Neuron (in vitro differentiated cells): Measurements from ENCODE around the gene RAMAC.
"Not testable (repeated sequence)": the region's sequence is repeated elsewhere in the genome, so short reads cannot be mapped to it uniquely, and the experiment has no call there.

Experiments
- H2AFZ ChIP-seq: one replicate; pipeline ENCODE4 v1.6.1; 2013; ENCODE audit warnings: low read depth, mild to moderate bottlenecking, inconsistent platforms, low read length, moderate library complexity
- H3K27me3 ChIP-seq: one replicate; pipeline ENCODE4 v1.6.1; 2013; ENCODE audit warnings: low read length; ENCODE audit not compliant: insufficient read depth
- H3K36me3 ChIP-seq: one replicate; pipeline ENCODE4 v1.6.1; 2013; ENCODE audit warnings: low read length; ENCODE audit not compliant: insufficient read depth
- H3K4me1 ChIP-seq: one replicate; pipeline ENCODE4 v1.6.1; 2013; ENCODE audit warnings: low read length; ENCODE audit not compliant: insufficient read depth
- H3K4me3 ChIP-seq: 2 replicates; pipeline ENCODE4 v1.5.1; 2013; ENCODE audit warnings: mild to moderate bottlenecking, low read length, moderate library complexity
- H3K9me3 ChIP-seq: one replicate; pipeline ENCODE4 v1.6.1; 2013; ENCODE audit warnings: low read length

RAMAC gene

DNA sequence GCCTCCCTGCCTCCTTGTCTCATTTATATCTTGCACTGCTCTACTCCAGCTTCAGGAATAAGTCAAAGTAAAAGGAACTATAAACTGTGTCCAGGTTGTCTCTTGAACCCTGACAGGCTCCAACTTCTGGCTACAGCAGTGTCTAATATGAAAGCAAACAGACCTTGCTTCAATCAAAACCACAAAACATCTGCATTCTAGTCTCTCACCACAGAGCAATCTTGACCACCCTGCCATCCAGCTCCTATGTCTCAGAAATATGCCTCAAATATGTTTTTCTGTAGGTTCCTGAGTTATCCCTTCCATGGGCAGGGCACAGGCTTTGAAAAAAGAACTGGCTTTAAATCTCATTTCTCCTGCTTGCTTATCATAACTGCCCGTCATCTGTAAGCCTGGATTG lies 13.0 kb upstream of the RAMAC start:
- H3K9me3 ChIP-seq, result no peaks in the 10 kb centered on the region
- no peak overlapping the region for H2AFZ ChIP-seq
- no peaks in the 10 kb centered on the region for H3K4me1 ChIP-seq
- no peak overlapping the region for H3K4me3 ChIP-seq
- peaks cover 3% of the 10 kb centered on the region for H3K36me3 ChIP-seq
- no peaks in the 10 kb centered on the region for H3K27me3 ChIP-seq

DNA sequence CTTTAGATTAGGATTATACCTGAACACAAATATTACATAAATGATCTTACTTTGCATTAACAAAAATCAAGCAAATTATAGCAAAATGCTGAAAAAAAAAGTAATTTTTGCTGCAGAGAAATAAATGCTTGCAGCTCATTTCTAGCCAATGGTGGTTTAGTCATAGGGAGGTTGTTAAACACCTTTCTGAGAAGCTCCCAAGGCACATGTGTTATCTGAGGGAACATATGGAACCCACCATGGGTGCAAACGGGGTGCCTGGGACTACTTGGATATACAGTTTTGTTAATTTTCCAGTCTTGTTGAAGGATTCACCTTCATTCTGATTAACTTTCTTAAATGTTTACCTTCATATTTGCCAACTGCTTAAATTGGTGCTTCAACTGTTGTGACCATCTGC lies 8.9 kb upstream of the RAMAC start:
- peaks cover 5% of the 10 kb centered on the region for H3K4me1 ChIP-seq
- no peak overlapping the region for H2AFZ ChIP-seq
- H3K9me3 ChIP-seq, result no peaks in the 10 kb centered on the region
- H3K27me3 ChIP-seq, result no peaks in the 10 kb centered on the region
- H3K36me3 ChIP-seq, result peaks cover 6% of the 10 kb centered on the region
- no peak overlapping the region for H3K4me3 ChIP-seq

DNA sequence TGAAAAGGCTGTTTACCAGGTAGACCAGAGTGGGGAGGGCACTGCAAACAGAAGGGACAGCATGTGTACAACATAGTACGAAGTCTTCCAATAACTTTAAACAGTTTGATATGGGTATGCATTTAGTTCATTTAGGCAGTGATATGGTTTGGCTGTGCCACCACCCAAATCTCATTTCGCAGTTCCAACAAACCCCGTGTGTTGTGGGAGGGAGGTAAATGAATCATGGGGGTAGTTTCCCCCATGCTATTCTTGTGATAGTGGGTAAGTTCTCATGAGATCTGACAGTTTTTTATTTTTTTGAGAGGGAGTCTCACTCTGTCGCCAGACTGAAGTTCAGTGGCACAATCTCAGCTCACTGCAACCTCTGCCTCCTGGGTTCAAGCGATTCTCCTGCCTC lies 7.6 kb upstream of the RAMAC start:
- Histone ChIP-seq H3K36me3 (peaks cover 6% of the 10 kb centered on the region), H3K27me3 (no peaks in the 10 kb centered on the region), H3K4me1 (peaks cover 5% of the 10 kb centered on the region), H3K4me3 (no peak overlapping the region), H3K9me3 (no peaks in the 10 kb centered on the region), H2AFZ (no peak overlapping the region)

DNA sequence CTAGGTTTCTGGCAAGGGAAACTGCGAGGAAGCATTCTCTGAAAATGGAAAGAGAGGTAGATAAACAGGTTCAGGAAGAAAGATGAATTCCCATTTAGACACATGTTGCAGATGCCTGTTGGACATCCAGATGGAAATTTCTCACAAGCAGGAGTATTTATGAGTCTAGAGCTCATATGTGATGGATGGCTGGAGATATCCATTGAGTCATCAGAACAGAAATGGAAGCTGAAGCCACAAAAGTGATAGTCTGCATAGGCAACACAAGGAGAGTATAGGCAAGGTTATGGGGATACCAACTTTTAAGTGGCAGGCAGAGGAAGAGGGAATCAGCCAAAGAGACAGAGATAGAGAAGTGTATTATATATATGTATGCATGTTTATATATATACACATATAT lies 6.3 kb upstream of the RAMAC start:
- peaks cover 6% of the 10 kb centered on the region for H3K36me3 ChIP-seq
- no peak overlapping the region for H3K4me3 ChIP-seq
- H3K27me3 ChIP-seq, result no peaks in the 10 kb centered on the region
- no peaks in the 10 kb centered on the region for H3K9me3 ChIP-seq
- H2AFZ ChIP-seq, result no peak overlapping the region
- peaks cover 5% of the 10 kb centered on the region for H3K4me1 ChIP-seq

DNA sequence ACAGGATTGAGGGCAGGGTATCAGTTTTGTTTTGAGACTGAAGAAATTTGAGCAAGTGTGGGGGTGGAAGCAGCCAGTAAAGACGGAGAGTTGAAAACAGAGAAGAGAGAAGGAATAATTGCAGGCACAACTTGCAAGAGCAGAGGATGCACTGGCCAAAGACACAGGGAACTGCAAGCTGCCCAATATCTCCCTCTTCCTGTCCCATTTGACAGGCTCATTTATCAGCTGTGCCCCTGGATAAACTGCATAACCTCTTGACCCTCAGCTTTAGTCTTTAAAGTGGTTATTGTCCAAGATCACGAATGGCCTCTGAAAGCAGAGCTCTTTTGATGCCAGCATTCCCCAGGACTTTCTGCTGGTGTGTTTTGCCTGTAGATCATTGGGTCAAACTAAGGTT lies 5.0 kb upstream of the RAMAC start:
- H3K9me3 ChIP-seq, result no peaks in the 10 kb centered on the region
- no peak overlapping the region for H2AFZ ChIP-seq
- peaks cover 6% of the 10 kb centered on the region for H3K36me3 ChIP-seq
- no peak overlapping the region for H3K4me3 ChIP-seq
- no peaks in the 10 kb centered on the region for H3K27me3 ChIP-seq
- H3K4me1 ChIP-seq, result peaks cover 9% of the 10 kb centered on the region

DNA sequence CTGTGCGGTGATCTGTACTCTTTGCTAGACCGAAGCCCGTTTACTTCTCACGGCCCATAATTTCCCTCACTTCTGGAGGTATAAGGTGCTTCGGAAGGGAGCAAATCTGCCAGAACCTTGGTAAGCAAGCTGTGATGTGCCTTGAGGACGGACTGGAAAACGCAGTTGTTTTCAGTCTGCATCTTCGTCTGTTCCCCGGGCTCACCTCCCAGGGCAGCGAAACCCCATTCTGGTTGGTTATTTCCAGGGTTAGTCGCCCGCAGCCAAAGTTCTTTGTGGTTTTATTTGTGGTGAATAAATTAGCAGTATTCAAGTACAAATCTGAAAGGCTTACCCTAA lies 401 bp downstream of the RAMAC start:
- H3K27me3 ChIP-seq, result no peaks in the 10 kb centered on the region
- peaks cover 22% of the 10 kb centered on the region for H3K36me3 ChIP-seq
- H2AFZ ChIP-seq, result peak overlapping the region; percentile 82
- no peaks in the 10 kb centered on the region for H3K9me3 ChIP-seq
- peak overlapping the region; percentile 67 for H3K4me3 ChIP-seq
- H3K4me1 ChIP-seq, result peaks cover 8% of the 10 kb centered on the region

DNA sequence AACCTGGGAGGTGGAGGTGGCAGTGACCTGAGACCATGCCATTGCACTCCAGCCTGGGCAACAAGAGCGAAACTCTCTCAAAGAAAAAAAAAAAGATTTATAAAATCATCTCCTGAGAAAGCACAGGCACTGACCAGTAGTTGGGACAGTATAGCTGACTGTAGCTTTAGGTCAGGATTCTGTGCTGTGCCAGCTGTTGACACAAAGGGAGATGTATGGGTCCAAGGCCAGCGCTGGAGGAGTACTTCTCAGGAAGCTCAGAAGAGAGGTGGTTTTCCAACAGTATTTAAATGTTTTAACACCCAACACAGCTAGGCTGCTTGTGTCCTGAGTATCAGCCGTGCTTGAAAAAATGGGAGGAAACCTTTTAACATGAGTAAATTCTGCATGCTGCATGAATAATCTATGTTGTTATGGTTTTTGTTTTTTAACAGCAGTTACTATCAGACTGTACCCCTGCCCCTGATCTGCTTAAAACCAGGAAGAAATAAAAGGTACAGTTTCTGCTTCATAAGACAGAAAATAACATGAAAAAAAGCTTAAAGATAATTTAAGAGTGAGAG lies 6.5 kb downstream of the RAMAC start:
- Histone ChIP-seq H3K4me1 (no peaks in the 10 kb centered on the region), H2AFZ (no peak overlapping the region), H3K36me3 (peaks cover 25% of the 10 kb centered on the region), H3K4me3 (no peak overlapping the region), H3K9me3 (no peaks in the 10 kb centered on the region), H3K27me3 (no peaks in the 10 kb centered on the region)

DNA sequence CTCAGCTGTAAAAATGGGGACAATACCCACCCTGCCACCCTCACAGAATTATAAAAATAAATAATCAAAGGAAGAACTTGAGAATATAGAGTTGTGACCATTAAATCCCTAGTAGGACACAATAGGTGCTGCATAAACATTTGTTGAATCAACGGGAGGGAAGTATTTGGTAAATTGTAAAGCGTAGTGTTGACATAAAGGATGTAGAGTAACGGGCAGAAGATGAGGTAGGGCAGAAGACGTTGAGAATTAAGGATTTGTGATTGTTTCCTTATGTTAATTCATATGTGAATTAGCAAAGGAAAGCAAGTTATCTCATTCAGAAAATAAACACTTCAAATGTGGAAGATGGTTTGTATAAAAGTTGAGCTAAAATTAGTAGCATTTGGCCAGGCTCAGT lies 7.1 kb downstream of the RAMAC start:
- no peak overlapping the region for H3K4me3 ChIP-seq
- H3K4me1 ChIP-seq, result no peaks in the 10 kb centered on the region
- H3K36me3 ChIP-seq, result peaks cover 21% of the 10 kb centered on the region
- no peak overlapping the region for H2AFZ ChIP-seq
- H3K9me3 ChIP-seq, result no peaks in the 10 kb centered on the region
- no peaks in the 10 kb centered on the region for H3K27me3 ChIP-seq

DNA sequence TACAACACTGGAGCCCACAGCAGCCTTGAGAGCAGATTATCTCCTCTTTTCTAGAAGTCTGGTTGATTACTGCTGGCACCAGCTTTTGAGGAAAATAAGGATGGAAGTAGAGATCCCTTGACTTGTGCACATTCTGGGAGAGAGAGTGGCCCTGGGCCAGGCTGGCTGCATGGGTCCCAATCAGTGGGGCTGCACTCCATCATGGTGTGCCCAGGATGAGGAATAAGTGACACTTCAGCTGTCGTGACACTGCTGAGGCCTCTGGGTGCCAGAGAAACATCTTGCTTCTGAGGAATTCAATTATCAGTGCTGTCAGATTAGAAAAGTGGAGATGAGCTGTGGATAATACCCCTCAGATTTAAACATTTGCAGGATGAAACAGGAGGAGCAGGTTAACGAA lies 9.1 kb downstream of the RAMAC start:
- Histone ChIP-seq H3K4me3 (no peak overlapping the region), H3K27me3 (no peaks in the 10 kb centered on the region), H3K36me3 (peaks cover 7% of the 10 kb centered on the region), H2AFZ (no peak overlapping the region), H3K4me1 (no peaks in the 10 kb centered on the region), H3K9me3 (peaks cover 2% of the 10 kb centered on the region)

DNA sequence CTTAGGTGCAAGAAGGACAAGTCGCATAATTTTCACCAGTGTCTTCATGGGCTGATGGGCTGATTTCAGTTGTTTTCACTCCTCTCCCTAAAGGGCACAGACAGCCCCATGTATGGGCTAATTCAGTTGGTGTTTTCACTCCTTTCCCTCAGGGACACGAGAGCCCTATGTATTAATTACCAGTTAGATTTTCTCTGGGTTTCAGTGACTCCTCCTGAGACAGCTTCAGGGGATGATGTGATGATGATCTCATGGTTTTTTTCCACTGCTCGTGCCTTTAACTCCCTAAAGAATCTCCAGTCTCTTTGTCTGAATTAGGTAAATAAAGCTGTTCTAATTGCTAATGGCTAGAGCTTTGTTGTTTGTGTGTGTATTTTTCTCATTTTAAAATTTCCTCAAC lies 9.9 kb downstream of the RAMAC start:
- Histone ChIP-seq H3K27me3 (no peaks in the 10 kb centered on the region), H3K4me3 (no peak overlapping the region), H3K4me1 (no peaks in the 10 kb centered on the region), H3K36me3 (peaks cover 3% of the 10 kb centered on the region), H3K9me3 (peaks cover 2% of the 10 kb centered on the region), H2AFZ (no peak overlapping the region)

DNA sequence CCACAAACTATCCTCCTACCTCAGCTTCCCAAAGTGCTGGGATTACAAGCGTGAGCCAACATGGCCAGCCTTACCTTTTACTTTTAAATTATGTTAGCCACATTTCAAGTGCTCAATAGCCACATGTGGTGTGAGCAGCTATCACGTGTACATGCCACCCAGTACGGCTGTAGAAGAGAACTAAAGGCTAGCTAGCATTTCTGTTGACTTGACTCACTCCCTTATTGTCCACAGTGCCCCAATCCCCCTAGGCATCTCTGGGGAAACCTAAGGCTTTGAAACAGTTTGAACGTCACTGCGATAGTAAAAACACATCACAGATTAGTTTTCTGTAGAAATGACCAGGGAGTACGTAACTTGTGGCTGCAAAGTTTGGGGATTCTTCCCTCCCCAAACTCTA lies 13.4 kb downstream of the RAMAC start:
- Histone ChIP-seq H3K36me3 (peaks cover 11% of the 10 kb centered on the region), H3K27me3 (no peaks in the 10 kb centered on the region), H3K4me3 (no peak overlapping the region), H3K4me1 (no peaks in the 10 kb centered on the region), H2AFZ (no peak overlapping the region), H3K9me3 (peaks cover 2% of the 10 kb centered on the region)

DNA sequence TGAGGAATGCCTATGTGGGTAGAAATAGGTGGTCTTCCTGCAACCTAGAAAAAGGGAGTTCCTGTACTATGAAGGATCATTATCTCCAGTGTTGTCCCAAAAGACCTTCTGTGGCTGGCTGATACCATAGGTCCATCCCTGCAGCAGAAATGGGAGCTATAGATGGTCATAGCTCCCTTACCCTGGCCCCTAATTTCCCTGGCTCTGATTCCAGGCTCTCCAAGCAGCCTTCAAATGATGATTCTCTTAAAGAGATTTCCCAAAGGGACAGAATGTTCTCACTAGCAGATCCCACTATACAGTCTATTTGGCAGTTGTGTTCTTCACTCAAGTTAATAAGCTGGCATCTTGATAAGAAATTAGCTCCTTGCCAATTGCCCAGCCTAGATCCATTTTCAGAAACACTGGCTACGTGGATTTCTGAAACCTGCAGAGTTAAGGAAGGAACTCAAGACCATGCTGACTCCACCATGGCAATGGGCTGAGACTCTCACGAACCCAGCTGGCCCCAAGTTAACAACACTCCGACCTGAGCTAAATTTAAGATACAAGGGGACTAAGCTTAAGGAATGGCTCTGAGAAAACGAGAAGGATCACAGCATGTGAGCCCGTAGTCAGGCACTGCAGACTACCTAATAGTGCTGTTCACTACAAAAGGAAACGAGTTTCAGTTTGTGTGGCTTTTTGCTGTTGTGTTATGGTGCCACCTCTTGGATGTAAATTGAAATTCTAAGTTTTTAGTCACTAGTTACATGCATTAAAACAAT lies 14.1 kb downstream of the RAMAC start:
- Histone ChIP-seq H2AFZ (no peak overlapping the region), H3K9me3 (peaks cover 2% of the 10 kb centered on the region), H3K4me1 (no peaks in the 10 kb centered on the region), H3K27me3 (no peaks in the 10 kb centered on the region), H3K4me3 (no peak overlapping the region), H3K36me3 (peaks cover 16% of the 10 kb centered on the region)

DNA sequence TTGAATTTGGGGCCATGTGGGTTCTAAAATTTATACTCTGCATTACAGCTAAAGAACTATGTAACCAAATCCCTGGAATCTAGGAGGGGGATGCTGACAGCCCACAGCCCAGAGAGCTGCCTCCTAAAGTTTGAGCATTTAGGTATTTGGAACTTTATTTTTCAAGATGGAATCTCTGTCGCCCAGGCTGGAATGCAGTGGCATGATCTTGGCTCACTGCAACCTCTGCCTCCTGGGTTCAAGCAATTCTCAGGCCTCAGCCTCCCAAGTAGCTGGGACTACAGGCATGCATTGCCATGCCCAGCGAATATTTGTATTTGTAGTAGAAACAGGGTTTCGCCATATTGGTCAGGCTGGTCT lies 14.6 kb downstream of the RAMAC start:
- H3K27me3 ChIP-seq, H2AFZ ChIP-seq, H3K9me3 ChIP-seq, H3K4me1 ChIP-seq, H3K4me3 ChIP-seq: not testable (repeated sequence)
- peaks cover 20% of the 10 kb centered on the region for H3K36me3 ChIP-seq

DNA sequence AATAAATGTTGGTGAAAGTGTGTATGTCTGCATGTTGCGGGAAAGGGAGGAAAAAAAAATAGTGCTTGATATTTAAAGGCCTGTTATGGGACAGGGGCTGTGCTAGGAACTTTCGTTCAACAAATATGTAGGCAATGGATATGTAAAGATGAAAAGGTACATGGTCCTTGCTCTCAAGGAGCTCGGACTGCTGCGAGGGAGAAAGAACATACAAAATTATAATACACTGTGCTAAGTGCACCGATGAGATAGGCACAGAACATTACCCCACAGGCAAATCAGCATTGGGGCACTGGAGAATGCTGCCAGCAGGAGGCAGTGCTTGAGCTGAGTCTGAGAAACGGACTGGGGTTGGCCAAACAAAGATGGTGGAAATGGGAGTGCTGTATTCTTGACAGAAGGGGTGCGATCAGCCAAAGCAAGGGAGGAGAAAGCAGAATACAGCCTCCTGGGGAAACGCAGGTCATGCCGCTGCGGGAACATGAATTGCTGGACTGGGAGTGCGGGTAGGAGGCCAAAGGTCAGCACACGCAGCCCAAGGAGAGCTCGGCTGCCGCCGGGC lies 24.8 kb downstream of the RAMAC start:
- Histone ChIP-seq H3K27me3 (no peaks in the 10 kb centered on the region), H3K9me3 (no peaks in the 10 kb centered on the region), H3K4me3 (peak overlapping the region; percentile 85), H2AFZ (peak overlapping the region; percentile 24), H3K36me3 (peaks cover 21% of the 10 kb centered on the region), H3K4me1 (peaks cover 22% of the 10 kb centered on the region)
